Heart left ventricle (tissue), 16 donors: ENCODE measurements around the gene ARHGAP10. TPM values are rescaled to one million over a fixed set of nuclear protein-coding genes. Genes with fewer than 3 reads are reported as not detected.

Source experiments
- ATAC-seq, 4 donors: fragments of 200-7000 bp; cut with Tn5 transposase; one replicate each; pipeline ENCODE4 v1.9.1; 2020 to 2022; ENCODE audit warnings: moderate library complexity in 4 of 4, mild to moderate bottlenecking in 3 of 4, moderate number of reproducible peaks in 1 of 4
- DNase-seq, 5 donors: peaks; one replicate each; pipeline ENCODE4 v3.0.0-alpha.2; 2020
- H3K27ac ChIP-seq, 12 donors: fragments of 200-600 bp; sonication (generic) in 4 of 12; one replicate each; pipeline versions ENCODE4 v1.5.0 to v1.8.0; 2016 to 2022; ENCODE audit warnings: mild to moderate bottlenecking in 2 of 12
- H3K27me3 ChIP-seq, 9 donors: fragments of 200-600 bp; sonication (generic) in 2 of 9; one replicate each; pipeline versions ENCODE4 v1.5.1 to v1.8.0; 2016 to 2022; ENCODE audit warnings: mild to moderate bottlenecking in 3 of 9
- H3K36me3 ChIP-seq, 9 donors: fragments of 200-600 bp; sonication (generic) in 2 of 9; one replicate each; pipeline versions ENCODE4 v1.5.0 to v1.8.0; 2018 to 2022; ENCODE audit warnings: mild to moderate bottlenecking in 2 of 9
- H3K4me1 ChIP-seq, 12 donors: fragments of 200-600 bp; sonication (generic) in 4 of 12; one replicate each; pipeline versions ENCODE4 v1.5.0 to v1.8.0; 2016 to 2022; ENCODE audit warnings: mild to moderate bottlenecking in 3 of 12
- H3K4me3 ChIP-seq, 12 donors: fragments of 200-600 bp; sonication (generic) in 4 of 12; one replicate each; pipeline versions ENCODE4 v1.5.0 to v1.8.0; 2017 to 2022; ENCODE audit warnings: mild to moderate bottlenecking in 9 of 12, moderate library complexity in 4 of 12
- H3K9me3 ChIP-seq, 12 donors: fragments of 200-600 bp; sonication (generic) in 4 of 12; one replicate each; pipeline versions ENCODE4 v1.5.0 to v1.8.0; 2016 to 2022; ENCODE audit warnings: mild to moderate bottlenecking in 1 of 12
- POLR2A ChIP-seq, 2 donors: fragments of 450-650 bp; IDR thresholded peaks; one replicate each; pipeline ENCODE4 v1.6.1; 2017; ENCODE audit warnings: antibody characterized with exemption in 2 of 2, mild to moderate bottlenecking in 2 of 2, moderate library complexity in 2 of 2
- WGBS, 4 donors: extraction: QIAGEN DNeasy Blood & Tissue Kit in 2 of 4; methylation state at CpG; one replicate each; pipeline versions ENCODE4 v1.1.5 to v1.1.7; 2013 to 2018; 5-methylcytosine and 5-hydroxymethylcytosine counted together
- intact Hi-C, 10 donors: fragments of 100-400 bp; cut with DNase I; formaldehyde crosslinking; loops; one replicate each; pipeline versions ENCODE4 v1.11.1 to v1.14.2; 2022
- polyA plus RNA-seq, 2 donors: library from polyadenylated mRNA; stranded (reverse); fragments of 200-250 nt; gene quantifications; one replicate each; pipeline ENCODE4 v1.2.3, GENCODE V29; 2013
- total RNA-seq, 9 donors: library from RNA; depleted of rRNA in 2 of 9; stranded (reverse); fragments of >200 nt in 2 of 9; fragmentation: NEBNext Ultra II Directional in 3 of 9; extraction: Animal tissue kit (Norgen Biotek cat#: 25700) in 3 of 9; gene quantifications; one replicate each; pipeline versions ENCODE4 v1.1.0 to v1.2.4, GENCODE V29; 2016 to 2023
- TF ChIP-seq, protein P1 (sequence below), 12 donors: fragments of 200-600 bp; sonication (generic) in 4 of 12; IDR thresholded peaks; one replicate each; pipeline versions ENCODE4 v1.5.0 to v1.8.0; 2018 to 2022; ENCODE audit warnings: antibody characterized with exemption in 12 of 12, mild to moderate bottlenecking in 5 of 12
- donor health status: ischemic (EF 13 %, LVEDD 7.1; RV severe dilation, severe dysfunction).
- donor health status: healthy with polysubstance abuse.
- donor health status: DM: no; HTN: yes; CAD: no.
- donor health status: DM: no; HTN: no; CAD: no.
- donor health status: ischemic (EF 25% LVEDD 6.9; RV normal size, moderate dysfunction).
- donor health status: ischemic (EF 25% LVEDD 5.7; RV mildly dilated, moderate dysfunction).
- donor health status: healthy.
- donor health status: DM: yes; HTN: yes; CAD: no.
- donor health status: ischemic (EF 35%, LVEDD 5.7; RV mildly dilated, moderate dysfunction).
- donor health status: nonischemic (EF 11% LVEDD 7.7; RV severe dilation, severe dysfunction).
- donor health status: DM: yes; HTN: yes; CAD: no.
- donor health status: PGD.
- donor health status: ischemic (EF 29% LVEDD 5.4; RV normal size, mild dysfunction).
- donor health status: nonischemic (EF 23%, LVEDD 6.1; RV moderate dilation, normal function).

ARHGAP10 gene
- total and polyA plus RNA-seq, 11 donors = 30.6 to 73.7 (median 51.7) TPM

DNA sequence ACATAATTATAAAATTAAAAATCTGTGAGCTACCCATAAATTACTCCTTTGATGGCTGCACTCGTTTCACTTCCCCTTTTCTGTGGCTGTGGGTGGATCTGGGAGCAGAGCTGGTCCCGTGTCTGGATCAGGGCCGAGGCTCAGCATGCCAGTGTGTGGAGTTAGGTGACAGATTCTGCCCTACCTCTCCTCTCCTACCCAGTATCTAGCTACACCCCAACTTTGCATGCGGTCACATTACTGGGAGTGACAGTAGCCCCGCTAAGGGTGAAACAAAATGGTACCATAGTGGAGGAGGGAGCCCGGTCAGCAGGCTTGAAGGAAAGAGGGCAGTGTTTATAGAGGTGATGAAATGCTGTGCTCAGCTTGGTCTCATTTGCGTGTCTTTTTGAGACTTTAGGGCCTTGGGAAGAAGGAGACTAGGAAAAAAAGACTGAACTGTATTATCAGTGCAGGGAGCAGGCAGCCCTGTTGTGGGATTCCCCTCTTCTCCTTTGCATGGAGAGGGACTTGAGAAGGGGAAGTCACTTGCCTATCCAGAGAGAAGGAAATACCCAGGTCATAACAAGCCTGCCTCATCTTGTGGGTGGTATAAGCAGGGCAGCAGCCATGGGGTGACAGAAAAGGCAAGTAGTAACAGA, 48.4 kb downstream of the ARHGAP10 start:
- Histone ChIP-seq H3K9me3 (no peaks in the 10 kb centered on the region), H3K36me3 (no peaks in the 10 kb centered on the region), H3K4me3 (peak overlapping the region in 1 of 12 donors; percentile 28), H3K4me1 (peaks cover 0 to 67% (median 57%) of the 10 kb centered on the region in 12 donors), H3K27ac (peak overlapping the region in 6 of 12 donors; percentile 2 to 74 (median 20)), H3K27me3 (no peaks in the 10 kb centered on the region)
- DNase-seq (peak in 2 of 5 donors; percentile 55 to 57), ATAC-seq (peak; percentile 50 to 68 (median 52))
- TF ChIP-seq, protein P1, sequence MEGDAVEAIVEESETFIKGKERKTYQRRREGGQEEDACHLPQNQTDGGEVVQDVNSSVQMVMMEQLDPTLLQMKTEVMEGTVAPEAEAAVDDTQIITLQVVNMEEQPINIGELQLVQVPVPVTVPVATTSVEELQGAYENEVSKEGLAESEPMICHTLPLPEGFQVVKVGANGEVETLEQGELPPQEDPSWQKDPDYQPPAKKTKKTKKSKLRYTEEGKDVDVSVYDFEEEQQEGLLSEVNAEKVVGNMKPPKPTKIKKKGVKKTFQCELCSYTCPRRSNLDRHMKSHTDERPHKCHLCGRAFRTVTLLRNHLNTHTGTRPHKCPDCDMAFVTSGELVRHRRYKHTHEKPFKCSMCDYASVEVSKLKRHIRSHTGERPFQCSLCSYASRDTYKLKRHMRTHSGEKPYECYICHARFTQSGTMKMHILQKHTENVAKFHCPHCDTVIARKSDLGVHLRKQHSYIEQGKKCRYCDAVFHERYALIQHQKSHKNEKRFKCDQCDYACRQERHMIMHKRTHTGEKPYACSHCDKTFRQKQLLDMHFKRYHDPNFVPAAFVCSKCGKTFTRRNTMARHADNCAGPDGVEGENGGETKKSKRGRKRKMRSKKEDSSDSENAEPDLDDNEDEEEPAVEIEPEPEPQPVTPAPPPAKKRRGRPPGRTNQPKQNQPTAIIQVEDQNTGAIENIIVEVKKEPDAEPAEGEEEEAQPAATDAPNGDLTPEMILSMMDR (IDR thresholded peaks at IDR 0.05) = no peak
- TF ChIP-seq POLR2A (IDR thresholded peaks at IDR 0.05) = no peak
- intact Hi-C loops = loop anchor here in 1 of 10 donors (10.0 kb wide), 1 partner anchor 45 kb away; the partner anchor contains the start of gene ARHGAP10
- WGBS, 4 donors = 69 to 76% (median 73%) methylated on average over 7 of the region's 7 CpGs

DNA sequence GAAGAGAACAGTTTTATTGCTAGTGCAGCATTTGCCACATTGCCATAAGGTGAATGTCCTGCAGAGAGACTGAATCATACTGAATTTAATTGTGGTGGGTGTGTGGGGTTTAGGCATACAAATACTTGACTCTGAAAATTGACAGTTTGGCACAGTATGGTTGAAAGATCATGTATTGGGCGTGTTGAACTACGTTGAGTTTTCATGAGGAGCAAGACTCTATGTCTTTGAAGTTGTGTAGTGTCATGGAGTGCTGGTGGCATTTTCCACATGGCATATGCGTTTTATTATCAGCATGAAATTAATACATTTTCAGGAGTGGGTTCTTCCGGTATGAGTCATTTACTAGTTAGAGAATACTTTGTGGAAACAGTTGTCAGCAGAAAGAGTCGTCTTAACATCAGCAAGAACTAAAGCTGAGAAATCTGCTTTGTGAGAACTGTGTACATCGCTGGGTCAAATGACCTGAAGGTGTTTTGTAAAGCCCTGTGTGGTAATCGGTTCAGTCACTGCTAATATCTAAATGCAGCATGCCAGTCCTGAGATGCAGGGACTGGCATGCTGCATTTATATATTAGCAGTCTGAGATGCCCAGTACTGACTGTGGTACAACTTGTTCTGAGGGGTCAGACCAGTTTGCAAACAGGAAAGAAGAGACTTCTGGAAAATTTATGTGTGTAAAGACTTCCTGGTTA, 50.3 kb downstream of the ARHGAP10 start:
- intact Hi-C loops = loop anchor here in 1 of 10 donors (10.0 kb wide), 1 partner anchor 47 kb away; the partner anchor contains the start of gene ARHGAP10
- Histone ChIP-seq H3K4me3 (no peak overlapping the region), H3K36me3 (no peaks in the 10 kb centered on the region), H3K4me1 (peaks cover 0 to 68% (median 61%) of the 10 kb centered on the region in 12 donors), H3K27me3 (no peaks in the 10 kb centered on the region), H3K27ac (peak overlapping the region in 8 of 12 donors; percentile 10 to 50 (median 29)), H3K9me3 (no peaks in the 10 kb centered on the region)
- TF ChIP-seq POLR2A (IDR thresholded peaks at IDR 0.05) = no peak
- TF ChIP-seq, protein P1 (IDR thresholded peaks at IDR 0.05) = no peak
- DNase-seq = no peak
- 43 to 55% (median 51%) methylated on average over 7 of the region's 7 CpGs for WGBS, 4 donors
- ATAC-seq = peak in 3 of 4 donors; percentile 21 to 30 (median 21)

DNA sequence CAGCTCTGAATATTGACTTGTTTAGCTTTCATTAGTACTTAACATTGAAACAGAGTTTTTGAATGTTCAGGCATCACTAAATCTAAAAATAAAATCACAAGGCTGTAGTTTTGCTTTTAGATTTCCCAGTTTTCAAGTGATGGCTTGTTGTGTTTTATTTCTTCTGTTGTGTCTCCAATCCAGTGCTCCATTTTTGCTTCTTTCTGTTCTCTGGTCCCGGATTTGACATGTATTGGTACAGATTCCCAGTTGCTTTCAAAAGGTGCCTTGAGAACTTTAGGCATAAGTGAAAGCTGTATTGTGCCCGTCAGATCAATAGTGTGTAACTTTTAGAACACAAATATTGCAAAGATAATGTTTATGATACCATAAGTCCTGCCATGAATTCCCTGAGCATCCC, 53.2 kb downstream of the ARHGAP10 start:
- intact Hi-C loops = loop anchor here in 1 of 10 donors (10.0 kb wide), 1 partner anchor 50 kb away; the partner anchor contains the start of gene ARHGAP10
- Histone ChIP-seq H3K4me3 (no peak overlapping the region), H3K4me1 (peaks cover 3 to 69% (median 60%) of the 10 kb centered on the region in 12 donors), H3K27me3 (no peaks in the 10 kb centered on the region), H3K27ac (peak overlapping the region in 10 of 12 donors; percentile 0 to 76 (median 44)), H3K9me3 (no peaks in the 10 kb centered on the region), H3K36me3 (no peaks in the 10 kb centered on the region)
- ATAC-seq = no peak
- WGBS, 4 donors = 57 to 81% (median 71%) methylated on average over 2 of the region's 2 CpGs
- no peak for DNase-seq
- TF ChIP-seq, protein P1 (IDR thresholded peaks at IDR 0.05) = no peak
- TF ChIP-seq POLR2A (IDR thresholded peaks at IDR 0.05) = no peak

DNA sequence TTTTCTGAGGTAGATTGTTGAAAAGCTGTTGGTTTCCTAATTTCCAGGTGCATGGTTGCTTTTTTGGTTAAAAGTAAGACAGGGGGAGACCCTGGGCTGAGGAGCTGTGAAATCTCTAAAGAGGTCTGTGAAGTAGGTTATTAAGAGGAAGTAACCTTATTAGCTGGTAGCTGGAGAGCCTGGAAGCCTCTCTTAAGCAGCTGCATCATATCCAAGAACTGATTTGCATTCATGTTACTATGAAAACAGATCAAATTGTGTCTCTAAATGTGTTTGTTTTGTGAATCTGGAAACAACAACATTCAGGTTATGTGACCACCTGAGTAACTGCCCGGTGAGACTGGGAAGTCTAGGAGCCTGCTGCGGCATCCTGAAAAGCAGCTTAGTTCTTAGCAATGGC, 54.1 kb downstream of the ARHGAP10 start:
- Histone ChIP-seq H3K36me3 (no peaks in the 10 kb centered on the region), H3K27ac (peak overlapping the region in 11 of 12 donors; percentile 3 to 76 (median 38)), H3K27me3 (no peaks in the 10 kb centered on the region), H3K9me3 (no peaks in the 10 kb centered on the region), H3K4me3 (no peak overlapping the region), H3K4me1 (peaks cover 3 to 68% (median 56%) of the 10 kb centered on the region in 12 donors)
- no peak for DNase-seq
- TF ChIP-seq POLR2A (IDR thresholded peaks at IDR 0.05) = no peak
- TF ChIP-seq, protein P1 (IDR thresholded peaks at IDR 0.05) = no peak
- peak in 1 of 4 donors; percentile 37 for ATAC-seq
- intact Hi-C loops = loop anchor here in 1 of 10 donors (10.0 kb wide), 1 partner anchor 51 kb away; the partner anchor contains the start of gene ARHGAP10
- 72 to 77% (median 73%) methylated on average over 2 of the region's 2 CpGs for WGBS, 4 donors
